Endothelial cell of umbilical vein (primary cell): ENCODE results near the gene EXOC3L1. TPM values are rescaled to one million over a fixed set of nuclear protein-coding genes. Genes with fewer than 3 reads are reported as not detected.

Experiments
- BruUV-seq: library from RNA; stranded (reverse); fragments of 400-500 nt; replicated peaks from 2 replicates; lab custom pipeline; 2021; lab: Mats Ljungman, UMichigan
- CTCF ChIA-PET: fragments of 300-600, 350-600 bp; sonication (Branson Sonifier 250); formaldehyde crosslinking; loops from one replicate; lab custom pipeline; 2021; ENCODE audit warnings: antibody characterized with exemption, inconsistent platforms; lab: Charles Lee
- POLR2A ChIA-PET: fragments of 300-600, 350-600 bp; sonication (Branson Sonifier 250); formaldehyde crosslinking; loops from one replicate; lab custom pipeline; 2021; ENCODE audit warnings: antibody characterized with exemption, inconsistent platforms; lab: Charles Lee
- DNase-seq: peaks from one replicate; pipeline ENCODE4 v3.0.0-alpha.2; 2011; ENCODE audit warnings: low read depth, low spot score
- FAIRE-seq: peaks from 2 replicates; lab custom pipeline; 2011; peaks lifted over from hg19 to GRCh38; lab: Jason Lieb, UNC
- H2AFZ ChIP-seq: 2 replicates; pipeline ENCODE4 v1.6.0; 2012; ENCODE audit warnings: low read depth, low read length, control low read depth, inconsistent platforms
- H3K27ac ChIP-seq: 2 replicates; pipeline ENCODE4 v1.5.1; 2011; ENCODE audit warnings: low read depth, mild to moderate bottlenecking, control low read depth, low read length, moderate library complexity; ENCODE audit not compliant: insufficient read depth
- H3K27me3 ChIP-seq, 2 experiments: 2 replicates each; pipeline versions ENCODE4 v1.6.0 to v1.6.1; 2011; ENCODE audit warnings: low read length in 2 of 2, mixed read lengths in 1 of 2; ENCODE audit not compliant: control insufficient read depth in 2 of 2, insufficient read depth in 2 of 2
- H3K36me3 ChIP-seq, 2 experiments: 2 replicates in 1 of 2; 3 replicates in 1 of 2; pipeline ENCODE4 v1.5.1; 2011; ENCODE audit warnings: low read length in 2 of 2, mild to moderate bottlenecking in 1 of 2, moderate library complexity in 1 of 2; ENCODE audit not compliant: control insufficient read depth in 2 of 2, insufficient read depth in 2 of 2; ENCODE audit errors: extremely low read depth in 1 of 2
- H3K4me1 ChIP-seq: 3 replicates; pipeline ENCODE4 v1.5.1; 2011; ENCODE audit warnings: mild to moderate bottlenecking, low read length; ENCODE audit not compliant: control insufficient read depth, insufficient read depth; ENCODE audit errors: extremely low read depth
- H3K4me2 ChIP-seq: 2 replicates; pipeline ENCODE4 v1.6.1; 2011; ENCODE audit warnings: low read length, control low read depth, mixed read lengths; ENCODE audit not compliant: insufficient read depth
- H3K4me3 ChIP-seq, 3 experiments: fragments of 200-600 bp in 1 of 3; sonication (generic), shearing (Covaris generic) in 1 of 3; replicated peaks in 1 of 3; 2 replicates each; pipeline ENCODE4 v1.5.1; 2011 to 2016; ENCODE audit warnings: control low read depth in 3 of 3, low read length in 3 of 3, mild to moderate bottlenecking in 2 of 3, inconsistent platforms in 1 of 3, low read depth in 1 of 3, moderate library complexity in 1 of 3; ENCODE audit not compliant: insufficient read depth in 1 of 3
- H3K79me2 ChIP-seq: 2 replicates; pipeline ENCODE4 v1.6.0; 2012; ENCODE audit warnings: low read length, inconsistent platforms; ENCODE audit not compliant: control insufficient read depth, insufficient read depth
- H3K9ac ChIP-seq: replicated peaks from 2 replicates; pipeline ENCODE3; 2011; ENCODE audit warnings: low read length, control low read depth; ENCODE audit not compliant: insufficient read depth; ENCODE audit errors: extremely low read depth
- H3K9me1 ChIP-seq: replicated peaks from 3 replicates; pipeline ENCODE4 v1.6.0; 2011; ENCODE audit warnings: mild to moderate bottlenecking, low read length; ENCODE audit not compliant: control insufficient read depth, insufficient read depth; ENCODE audit errors: extremely low read depth
- H3K9me3 ChIP-seq: replicated peaks from 2 replicates; pipeline ENCODE4 v1.5.1; 2012; ENCODE audit warnings: low read length, inconsistent platforms; ENCODE audit not compliant: control insufficient read depth, insufficient read depth
- H4K20me1 ChIP-seq: replicated peaks from 2 replicates; pipeline ENCODE3; 2011; ENCODE audit warnings: mild to moderate bottlenecking, low read length; ENCODE audit not compliant: control insufficient read depth, insufficient read depth; ENCODE audit errors: extremely low read depth
- EZH2 ChIP-seq: IDR thresholded peaks from 2 replicates; pipeline ENCODE4 v1.6.1; 2012; ENCODE audit warnings: borderline replicate concordance, low read depth, mild to moderate bottlenecking, moderate library complexity, low read length, inconsistent platforms; ENCODE audit not compliant: severe bottlenecking
- FOS ChIP-seq: IDR thresholded peaks from 2 replicates; pipeline ENCODE4 v1.6.1; 2011; ENCODE audit warnings: mild to moderate bottlenecking, low read length, moderate library complexity, borderline replicate concordance; ENCODE audit not compliant: insufficient read depth
- GATA2 ChIP-seq: IDR thresholded peaks from 2 replicates; pipeline ENCODE4 v1.7.0; 2011; ENCODE audit warnings: low read depth, mild to moderate bottlenecking, moderate library complexity, mixed read lengths, low read length; ENCODE audit not compliant: insufficient read length, insufficient read depth
- JUN ChIP-seq: IDR thresholded peaks from 2 replicates; pipeline ENCODE4 v1.6.1; 2011; ENCODE audit warnings: borderline replicate concordance, low read depth; ENCODE audit not compliant: insufficient read length, insufficient read depth
- POLR2A ChIP-seq: IDR thresholded peaks from 2 replicates; pipeline ENCODE4 v1.6.1; 2012; ENCODE audit warnings: low read depth, mild to moderate bottlenecking, control low read depth, low read length
- dilution Hi-C: fragments of 300-500 bp; cut with MboI; formaldehyde crosslinking; loops from one replicate; pipeline ENCODE4 v1.15.0; 2019; ENCODE audit warnings: low sequenced_read_pairs; ENCODE audit not compliant: extremely low pct_ligation_motif_present
- intact Hi-C: fragments of 100-400 bp; cut with micrococcal nuclease; formaldehyde crosslinking; loops from one replicate; pipeline ENCODE4 v1.10.0; 2022
- polyA plus RNA-seq, 4 experiments: library from polyadenylated mRNA; depleted of rRNA in 3 of 4; stranded (reverse) in 3 of 4; unstranded in 1 of 4; fragments of >200 nt; gene quantifications; 2 replicates each; pipeline versions ENCODE4 v1.2.1 to v1.2.3, GENCODE V29; 2011 to 2012; ENCODE audit warnings: missing spikeins in 1 of 4
- total RNA-seq: library from RNA; stranded (reverse); gene quantifications from 2 replicates; pipeline ENCODE4 v1.2.3, GENCODE V29; 2021
- TF ChIP-seq, protein P1 (sequence below), 2 donors: IDR thresholded peaks; 1 replicate in 1 of 2; 2 replicates in 1 of 2; pipeline ENCODE4 v1.5.1; 2011; ENCODE audit warnings: low read length in 2 of 2, mild to moderate bottlenecking in 2 of 2, moderate library complexity in 2 of 2, control low read depth in 1 of 2, inconsistent platforms in 1 of 2, low read depth in 1 of 2; ENCODE audit not compliant: insufficient read depth in 1 of 2; ENCODE audit errors: extremely low read depth in 1 of 2
- TF ChIP-seq, protein P2 (sequence below): IDR thresholded peaks from 2 replicates; pipeline ENCODE4 v1.6.1; 2011; ENCODE audit not compliant: insufficient read depth, insufficient read length

The EXOC3L1 gene
- total and polyA plus RNA-seq, 2 donors (not counting 3 experiments of a cell fraction or from before 2014, with no cell fraction given), result 10.8 to 11.6 TPM

GRCh38 chr16:67198238-67198734, 8.3 kb upstream of the EXOC3L1 start:
- Histone ChIP-seq H2AFZ (no peak overlapping the region), H3K4me3 (no peak overlapping the region), H3K27ac (no peak overlapping the region), H3K27me3 (no peaks in the 10 kb centered on the region), H3K4me1 (peaks cover 12% of the 10 kb centered on the region), H3K4me2 (no peak overlapping the region), H3K9ac (no peak overlapping the region), H3K36me3 (peaks cover 19 to 62% of the 10 kb centered on the region in 2 experiments), H4K20me1 (no peaks in the 10 kb centered on the region), H3K79me2 (peaks cover 34% of the 10 kb centered on the region), H3K9me1 (no peaks in the 10 kb centered on the region), H3K9me3 (no peaks in the 10 kb centered on the region)
- ChIA-PET CTCF (interaction anchor here (0.6 to 2.4 kb wide), 40 partner anchors 8 to 246 kb away, joined by 3 to 15 read pairs (median 5); partner anchors contain the start of genes CES3, EXOC3L1, FBXL8 and FHOD1), POLR2A (interaction anchor here (1.2 to 1.7 kb wide), 2 partner anchors 19 to 49 kb away, joined by 3 to 6 read pairs; partner anchors contain the start of gene FHOD1)
- TSS peak; percentile 9 for BruUV-seq
- intact Hi-C loops, result loop anchor here (1.0 to 10.0 kb wide), 3 partner anchors 19 to 197 kb away; partner anchors contain the start of genes FHOD1 and TPPP3
- dilution Hi-C loops, result no loop called here
- peak; percentile 80 for FAIRE-seq
- TF ChIP-seq JUN (no peak), EZH2 (no peak)
- TF ChIP-seq, protein P1, sequence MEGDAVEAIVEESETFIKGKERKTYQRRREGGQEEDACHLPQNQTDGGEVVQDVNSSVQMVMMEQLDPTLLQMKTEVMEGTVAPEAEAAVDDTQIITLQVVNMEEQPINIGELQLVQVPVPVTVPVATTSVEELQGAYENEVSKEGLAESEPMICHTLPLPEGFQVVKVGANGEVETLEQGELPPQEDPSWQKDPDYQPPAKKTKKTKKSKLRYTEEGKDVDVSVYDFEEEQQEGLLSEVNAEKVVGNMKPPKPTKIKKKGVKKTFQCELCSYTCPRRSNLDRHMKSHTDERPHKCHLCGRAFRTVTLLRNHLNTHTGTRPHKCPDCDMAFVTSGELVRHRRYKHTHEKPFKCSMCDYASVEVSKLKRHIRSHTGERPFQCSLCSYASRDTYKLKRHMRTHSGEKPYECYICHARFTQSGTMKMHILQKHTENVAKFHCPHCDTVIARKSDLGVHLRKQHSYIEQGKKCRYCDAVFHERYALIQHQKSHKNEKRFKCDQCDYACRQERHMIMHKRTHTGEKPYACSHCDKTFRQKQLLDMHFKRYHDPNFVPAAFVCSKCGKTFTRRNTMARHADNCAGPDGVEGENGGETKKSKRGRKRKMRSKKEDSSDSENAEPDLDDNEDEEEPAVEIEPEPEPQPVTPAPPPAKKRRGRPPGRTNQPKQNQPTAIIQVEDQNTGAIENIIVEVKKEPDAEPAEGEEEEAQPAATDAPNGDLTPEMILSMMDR (IDR thresholded peaks at IDR 0.05; ENCODE audit: extremely low read depth in 1 of 2, insufficient read depth in 1 of 2, low read depth in 1 of 2, low read length in 2 of 2), result peak; percentile 92 to 96
- DNase-seq, result peak; percentile 63

DNA sequence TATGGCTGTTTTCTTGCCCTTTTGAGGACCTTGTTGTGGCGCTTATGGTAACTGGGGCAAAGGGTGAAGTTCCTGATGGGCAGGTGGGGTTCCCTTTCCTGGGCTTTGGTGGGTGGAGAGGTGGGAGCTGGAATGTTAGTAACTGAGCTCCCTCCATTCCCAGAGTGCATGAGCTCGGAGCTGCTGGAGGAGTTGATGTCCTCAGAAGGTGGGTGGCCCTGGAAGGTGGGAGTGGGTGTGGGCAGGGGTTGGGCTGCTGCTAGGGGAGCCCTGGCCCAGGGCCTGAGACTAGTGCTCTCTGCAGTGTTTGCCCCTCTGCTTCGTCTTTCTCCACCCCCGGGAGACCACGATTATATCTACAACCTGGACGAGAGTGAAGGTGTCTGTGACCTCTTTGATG, 7.8 kb upstream of the EXOC3L1 start:
- no peak for FAIRE-seq

More for the DNA sequence above, 7.8 kb upstream of the EXOC3L1 start:
- Histone ChIP-seq H3K4me2 (no peak overlapping the region), H3K27ac (no peak overlapping the region), H3K4me1 (peaks cover 17% of the 10 kb centered on the region), H3K9me3 (no peaks in the 10 kb centered on the region), H2AFZ (no peak overlapping the region), H3K9ac (no peak overlapping the region), H3K4me3 (no peak overlapping the region), H3K36me3 (peaks cover 19 to 58% of the 10 kb centered on the region in 2 experiments), H3K9me1 (no peaks in the 10 kb centered on the region), H4K20me1 (no peaks in the 10 kb centered on the region), H3K27me3 (no peaks in the 10 kb centered on the region), H3K79me2 (peaks cover 40% of the 10 kb centered on the region)
- DNase-seq, result no peak
- dilution Hi-C loops, result no loop called here
- ChIA-PET POLR2A (interaction anchor here (1.2 to 1.7 kb wide), 2 partner anchors 19 to 50 kb away, joined by 3 to 6 read pairs; partner anchors contain the start of gene FHOD1), CTCF (interaction anchor here (0.6 to 2.4 kb wide), 39 partner anchors 8 to 245 kb away, joined by 3 to 15 read pairs (median 5); partner anchors contain the start of genes CES3, EXOC3L1, FBXL8 and FHOD1)
- no peak for TF ChIP-seq GATA2
- TF ChIP-seq FOS, result no peak
- TF ChIP-seq, protein P2, sequence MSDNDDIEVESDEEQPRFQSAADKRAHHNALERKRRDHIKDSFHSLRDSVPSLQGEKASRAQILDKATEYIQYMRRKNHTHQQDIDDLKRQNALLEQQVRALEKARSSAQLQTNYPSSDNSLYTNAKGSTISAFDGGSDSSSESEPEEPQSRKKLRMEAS, result no peak
- no peak for TF ChIP-seq EZH2
- no peak for TF ChIP-seq JUN
- TF ChIP-seq POLR2A, result no peak
- intact Hi-C loops, result loop anchor here (1.0 to 10.0 kb wide), 3 partner anchors 19 to 197 kb away; partner anchors contain the start of genes FHOD1 and TPPP3
- no TSS peak for BruUV-seq
